Common myeloid progenitor, CD34-positive (primary cell): ENCODE results near the gene ATXN7L1.
"Not testable (repeated sequence)": the region's sequence is repeated elsewhere in the genome, so short reads cannot be mapped to it uniquely, and the experiment has no call there.

Source experiments
- CTCF ChIA-PET: fragments of 350-600 bp; sonication (Branson Sonifier 250); formaldehyde crosslinking; loops from one replicate; lab custom pipeline; 2021; ENCODE audit warnings: antibody characterized with exemption; lab: Charles Lee
- POLR2A ChIA-PET: fragments of 350-600 bp; sonication (Branson Sonifier 250); formaldehyde crosslinking; loops from one replicate; lab custom pipeline; 2021; ENCODE audit warnings: antibody characterized with exemption; lab: Charles Lee
- DNase-seq, 3 donors: peaks; one replicate each; pipeline versions ENCODE4 v3.0.0 to v3.0.0-alpha.2; 2013
- H3K27ac ChIP-seq, 2 experiments: 1 replicate in 1 of 2; 2 replicates in 1 of 2; pipeline ENCODE4 v1.7.0; 2013; ENCODE audit warnings: inconsistent platforms in 2 of 2, low read length in 2 of 2, mild to moderate bottlenecking in 2 of 2, low read depth in 1 of 2, moderate library complexity in 1 of 2; ENCODE audit not compliant: severe bottlenecking in 2 of 2, insufficient read depth in 1 of 2, poor library complexity in 1 of 2
- H3K27me3 ChIP-seq, 5 experiments: replicated peaks in 2 of 5; 1 replicate in 3 of 5; 2 replicates in 2 of 5; pipeline versions ENCODE4 v1.6.1 to v1.7.0; 2013; ENCODE audit warnings: low read length in 4 of 5, mild to moderate bottlenecking in 2 of 5, moderate library complexity in 2 of 5, inconsistent platforms in 1 of 5; ENCODE audit not compliant: insufficient read depth in 5 of 5, control insufficient read depth in 4 of 5
- H3K36me3 ChIP-seq, 4 experiments: 1 replicate in 2 of 4; 2 replicates in 2 of 4; pipeline versions ENCODE4 v1.6.1 to v1.7.0; 2013; ENCODE audit warnings: low read length in 3 of 4, control low read depth in 1 of 4, mild to moderate bottlenecking in 1 of 4; ENCODE audit not compliant: control insufficient read depth in 4 of 4, insufficient read depth in 4 of 4
- H3K4me1 ChIP-seq, 4 experiments: 1 replicate in 3 of 4; 2 replicates in 1 of 4; pipeline versions ENCODE4 v1.6.1 to v1.7.1; 2013; ENCODE audit warnings: low read length in 3 of 4, mild to moderate bottlenecking in 3 of 4, control low read depth in 1 of 4, inconsistent platforms in 1 of 4, moderate library complexity in 1 of 4; ENCODE audit not compliant: control insufficient read depth in 4 of 4, insufficient read depth in 4 of 4; ENCODE audit errors: control extremely low read depth in 1 of 4
- H3K4me3 ChIP-seq, 7 experiments: 1 replicate in 4 of 7; 2 replicates in 3 of 7; pipeline versions ENCODE4 v1.5.1 to v1.7.0; 2013; ENCODE audit warnings: mild to moderate bottlenecking in 7 of 7, low read length in 6 of 7, moderate library complexity in 6 of 7, inconsistent platforms in 2 of 7, low read depth in 2 of 7, control low read depth in 1 of 7; ENCODE audit not compliant: insufficient read depth in 4 of 7, control insufficient read depth in 1 of 7; ENCODE audit errors: extremely low read depth in 1 of 7
- H3K9me3 ChIP-seq, 5 experiments: 1 replicate in 4 of 5; 2 replicates in 1 of 5; pipeline versions ENCODE4 v1.6.1 to v1.7.1; 2013; ENCODE audit warnings: low read length in 4 of 5, mild to moderate bottlenecking in 2 of 5, inconsistent platforms in 1 of 5, low read depth in 1 of 5, moderate library complexity in 1 of 5; ENCODE audit not compliant: control insufficient read depth in 4 of 5, insufficient read depth in 2 of 5; ENCODE audit errors: control extremely low read depth in 1 of 5
- WGBS: methylation state at CpG from one replicate; pipeline ENCODE4 v1.1.5; 2013; ENCODE audit not compliant: insufficient coverage; 5-methylcytosine and 5-hydroxymethylcytosine counted together

ATXN7L1 gene

GRCh38 chr7:105697169-105697568 lies 179.2 kb downstream of the ATXN7L1 start:
- WGBS, result 100% methylated on average over 10 of the region's 11 CpGs
- POLR2A ChIA-PET, H3K27me3 ChIP-seq, H3K9me3 ChIP-seq, H3K4me3 ChIP-seq, H3K27ac ChIP-seq, DNase-seq, H3K36me3 ChIP-seq, CTCF ChIA-PET: not testable (repeated sequence)
- peaks cover 0 to 12% (median 1%) of the 10 kb centered on the region in 4 experiments for H3K4me1 ChIP-seq

- CTCF ChIA-PET, result no interaction called here
- POLR2A ChIA-PET, result interaction anchor here (0.7 kb wide), 1 partner anchor 143 kb away, joined by 3 read pairs; no protein-coding TSS in a partner anchor
Observed at GRCh38 chr7:105693576-105693975, 182.8 kb downstream of the ATXN7L1 start.

GRCh38 chr7:105691680-105692564 lies 184.5 kb downstream of the ATXN7L1 start:
- 5% methylated on average over 12 of the region's 21 CpGs for WGBS
- peaks cover 0 to 3% (median 0%) of the 10 kb centered on the region in 5 experiments for H3K9me3 ChIP-seq
- H3K4me1 ChIP-seq, result peaks cover 7 to 25% (median 13%) of the 10 kb centered on the region in 4 experiments
- H3K36me3 ChIP-seq, result no peaks in the 10 kb centered on the region
- ChIA-PET CTCF (interaction anchor here (0.5 kb wide), 1 partner anchor 11 kb away, joined by 3 read pairs; no protein-coding TSS in a partner anchor), POLR2A (interaction anchor here (0.5 to 0.6 kb wide), 2 partner anchors 110 to 202 kb away, joined by 3 read pairs; no protein-coding TSS in a partner anchor)
- no peaks in the 10 kb centered on the region for H3K27me3 ChIP-seq
- peak overlapping the region in 6 of 7 experiments; percentile 55 to 87 (median 77) for H3K4me3 ChIP-seq
- peak; percentile 81 to 94 (median 93) for DNase-seq
- H3K27ac ChIP-seq, result peak overlapping the region in 1 of 2 experiments; percentile 9

More at GRCh38 chr7:105693576-105693975, 182.8 kb downstream of the ATXN7L1 start:
- Histone ChIP-seq H3K27ac (no peak overlapping the region), H3K27me3 (no peaks in the 10 kb centered on the region), H3K4me1 (peaks cover 7 to 25% (median 13%) of the 10 kb centered on the region in 4 experiments), H3K4me3 (no peak overlapping the region), H3K36me3 (no peaks in the 10 kb centered on the region), H3K9me3 (peaks cover 0 to 10% (median 0%) of the 10 kb centered on the region in 5 experiments)
- WGBS, result 100% methylated on average over 1 of the region's 3 CpGs
- DNase-seq, result peak in 2 of 3 donors; percentile 43 to 45

GRCh38 chr7:105691082-105691679 lies 185.2 kb downstream of the ATXN7L1 start:
- peak overlapping the region in 1 of 2 experiments; percentile 9 for H3K27ac ChIP-seq
- WGBS, result 12% methylated on average over 14 of the region's 18 CpGs

GRCh38 chr7:105690325-105690945 lies 186.0 kb downstream of the ATXN7L1 start:
- DNase-seq, result no peak
- POLR2A ChIA-PET, result no interaction called here
- WGBS, result 98% methylated on average over 16 of the region's 17 CpGs
- CTCF ChIA-PET, result interaction anchor here (1.7 kb wide), 1 partner anchor 35 kb away, joined by 4 read pairs; no protein-coding TSS in a partner anchor
- no peak overlapping the region for H3K27ac ChIP-seq
- no peaks in the 10 kb centered on the region for H3K36me3 ChIP-seq
- H3K9me3 ChIP-seq, result no peaks in the 10 kb centered on the region
- H3K4me3 ChIP-seq, result peak overlapping the region in 2 of 7 experiments; percentile 85 to 87
- peaks cover 7 to 25% (median 13%) of the 10 kb centered on the region in 4 experiments for H3K4me1 ChIP-seq
- H3K27me3 ChIP-seq, result no peaks in the 10 kb centered on the region

More at GRCh38 chr7:105691082-105691679, 185.2 kb downstream of the ATXN7L1 start:
- H3K9me3 ChIP-seq, result no peaks in the 10 kb centered on the region
- no peaks in the 10 kb centered on the region for H3K27me3 ChIP-seq
- H3K4me3 ChIP-seq, result peak overlapping the region in 6 of 7 experiments; percentile 55 to 87 (median 77)
- peak in 2 of 3 donors; percentile 56 to 58 for DNase-seq
- ChIA-PET CTCF (interaction anchor here (0.5 to 1.7 kb wide), 2 partner anchors 12 to 35 kb away, joined by 3 to 4 read pairs; no protein-coding TSS in a partner anchor), POLR2A (interaction anchor here (0.5 to 0.6 kb wide), 2 partner anchors 111 to 201 kb away, joined by 3 read pairs; no protein-coding TSS in a partner anchor)
- H3K36me3 ChIP-seq, result no peaks in the 10 kb centered on the region
- peaks cover 7 to 25% (median 13%) of the 10 kb centered on the region in 4 experiments for H3K4me1 ChIP-seq

GRCh38 chr7:105689067-105689819 lies 187.2 kb downstream of the ATXN7L1 start:
- H3K4me3 ChIP-seq, result no peak overlapping the region
- H3K4me1 ChIP-seq, result peaks cover 7 to 24% (median 13%) of the 10 kb centered on the region in 4 experiments
- no peaks in the 10 kb centered on the region for H3K36me3 ChIP-seq
- 88% methylated on average over 11 of the region's 13 CpGs for WGBS
- no peak for DNase-seq
- H3K27me3 ChIP-seq, result no peaks in the 10 kb centered on the region
- no peaks in the 10 kb centered on the region for H3K9me3 ChIP-seq
- ChIA-PET CTCF (interaction anchor here (1.1 to 1.7 kb wide), 7 partner anchors 10 to 350 kb away, joined by 3 to 9 read pairs (median 3); no protein-coding TSS in a partner anchor), POLR2A (no interaction called here)
- H3K27ac ChIP-seq, result no peak overlapping the region
